NCI-H128 (cell line): Measurements from ENCODE around the gene TMIGD1.

ENCODE experiments used
- DNase-seq: peaks from one replicate; lab custom pipeline; 2025; ENCODE audit not compliant: unreplicated experiment; lab: John Stamatoyannopoulos, UW

Gene TMIGD1

GRCh38 chr17:30292286-30292858 is 41.5 kb downstream of the TMIGD1 start:
- DNase-seq = no peak

- DNase-seq = peak; percentile 6
Measured at GRCh38 chr17:30291543-30292285, 42.1 kb downstream of the TMIGD1 start, which contains the start of gene BLMH. TSS of gene BLMH (minus strand) at chr17:30291944. CDS start at chr17:30291819, 125 bp downstream.

- no peak for DNase-seq
Measured at GRCh38 chr17:30290696-30291542, 42.9 kb downstream of the TMIGD1 start.

- no peak for DNase-seq
Measured at GRCh38 chr17:30290077-30290476, 43.8 kb downstream of the TMIGD1 start.

GRCh38 chr17:30279156-30279555 is 54.7 kb downstream of the TMIGD1 start:
- DNase-seq = no peak

GRCh38 chr17:30278032-30278431 is 55.8 kb downstream of the TMIGD1 start:
- peak; percentile 17 for DNase-seq

- DNase-seq = no peak
Measured at GRCh38 chr17:30275911-30276310, 57.9 kb downstream of the TMIGD1 start.

- DNase-seq = no peak
Measured at GRCh38 chr17:30274887-30275286, 59.0 kb downstream of the TMIGD1 start.

GRCh38 chr17:30273373-30273772 is 60.5 kb downstream of the TMIGD1 start:
- no peak for DNase-seq

- DNase-seq = no peak
Measured at GRCh38 chr17:30271102-30271501, 62.8 kb downstream of the TMIGD1 start.

- DNase-seq = no peak
Measured at GRCh38 chr17:30267625-30268024, 66.2 kb downstream of the TMIGD1 start.
